Natural killer cell treated with Interleukin-12 subunit alpha and Interleukin-12 subunit beta and Interleukin-15 and Interleukin-18, amount 100 ng/mL, for 72 hours (primary cell): ENCODE data around the gene LNX1. TPM values are rescaled to one million over a fixed set of nuclear protein-coding genes. Genes with fewer than 3 reads are reported as not detected.

ENCODE experiments used
- ATAC-seq, 2 donors: fragments of 150-1000 bp; cut with Tn5 transposase in 1 of 2; sonication (Bioruptor Pico), chemical (Tn5 transposase) in 1 of 2; 2 replicates each; pipeline ENCODE4 v1.10.0; 2021
- DNase-seq: peaks from one replicate; pipeline ENCODE4 v3.0.0; 2022; ENCODE audit warnings: low spot score
- H3K27ac Mint-ChIP-seq, 2 donors: 1 replicate in 1 of 2; 2 replicates in 1 of 2; pipeline ENCODE4 v1.8.0; 2022; ENCODE audit warnings: mixed read lengths in 2 of 2, mild to moderate bottlenecking in 1 of 2, moderate library complexity in 1 of 2
- H3K27me3 Mint-ChIP-seq, 2 donors: 1 replicate in 1 of 2; 2 replicates in 1 of 2; pipeline ENCODE4 v1.8.0; 2022; ENCODE audit warnings: mixed read lengths in 2 of 2
- H3K36me3 Mint-ChIP-seq: one replicate; pipeline ENCODE4 v1.8.0; 2022; ENCODE audit warnings: mixed read lengths
- H3K4me1 Mint-ChIP-seq, 2 donors: 1 replicate in 1 of 2; 2 replicates in 1 of 2; pipeline ENCODE4 v1.8.0; 2022; ENCODE audit warnings: low read depth in 2 of 2, mixed read lengths in 2 of 2, mild to moderate bottlenecking in 1 of 2
- H3K4me3 Mint-ChIP-seq: one replicate; pipeline ENCODE4 v1.8.0; 2022; ENCODE audit warnings: mixed read lengths
- H3K9me3 Mint-ChIP-seq: 2 replicates; pipeline ENCODE4 v1.8.0; 2022; ENCODE audit warnings: mixed read lengths
- total RNA-seq, 2 donors: library from RNA; stranded (reverse); gene quantifications; one replicate each; pipeline ENCODE4 v1.2.3, GENCODE V29; 2022

The LNX1 gene
- total RNA-seq, 2 donors from 2014 or later, result not detected

GRCh38 chr4:53593765-53594164 is 2.5 kb upstream of the LNX1 start:
- Mint-ChIP-seq H3K9me3 (no peaks in the 10 kb centered on the region), H3K36me3 (no peaks in the 10 kb centered on the region), H3K27me3 (peaks cover 35 to 47% of the 10 kb centered on the region in 2 donors), H3K27ac (no peak overlapping the region), H3K4me1 (peaks cover 0 to 6% of the 10 kb centered on the region in 2 donors), H3K4me3 (no peak overlapping the region)
- DNase-seq, result no peak
- ATAC-seq, result no peak

GRCh38 chr4:53592686-53593501 is 1.6 kb upstream of the LNX1 start:
- Mint-ChIP-seq H3K27ac (no peak overlapping the region), H3K9me3 (no peaks in the 10 kb centered on the region), H3K4me1 (peaks cover 0 to 6% of the 10 kb centered on the region in 2 donors), H3K4me3 (no peak overlapping the region), H3K36me3 (no peaks in the 10 kb centered on the region), H3K27me3 (peaks cover 35 to 47% of the 10 kb centered on the region in 2 donors)
- ATAC-seq (no peak), DNase-seq (no peak)

GRCh38 chr4:53592122-53592521 is 836 bp upstream of the LNX1 start:
- ATAC-seq (no peak), DNase-seq (no peak)
- no peaks in the 10 kb centered on the region for H3K9me3 Mint-ChIP-seq
- H3K4me1 Mint-ChIP-seq, result peaks cover 0 to 6% of the 10 kb centered on the region in 2 donors
- H3K4me3 Mint-ChIP-seq, result no peak overlapping the region
- peaks cover 35 to 47% of the 10 kb centered on the region in 2 donors for H3K27me3 Mint-ChIP-seq
- H3K27ac Mint-ChIP-seq, result no peak overlapping the region
- no peaks in the 10 kb centered on the region for H3K36me3 Mint-ChIP-seq

- Mint-ChIP-seq H3K4me1 (peaks cover 0 to 6% of the 10 kb centered on the region in 2 donors), H3K36me3 (no peaks in the 10 kb centered on the region), H3K4me3 (no peak overlapping the region), H3K27ac (no peak overlapping the region), H3K27me3 (peaks cover 36 to 41% of the 10 kb centered on the region in 2 donors), H3K9me3 (no peaks in the 10 kb centered on the region)
- DNase-seq (no peak), ATAC-seq (no peak)
These were observed 1.1 kb downstream of the LNX1 start for GRCh38 chr4:53590187-53590586.

GRCh38 chr4:53589511-53589910 is 1.8 kb downstream of the LNX1 start:
- no peak for ATAC-seq
- H3K4me1 Mint-ChIP-seq, result peaks cover 0 to 6% of the 10 kb centered on the region in 2 donors
- peaks cover 34 to 41% of the 10 kb centered on the region in 2 donors for H3K27me3 Mint-ChIP-seq
- H3K9me3 Mint-ChIP-seq, result no peaks in the 10 kb centered on the region
- DNase-seq, result no peak
- no peak overlapping the region for H3K27ac Mint-ChIP-seq
- H3K36me3 Mint-ChIP-seq, result no peaks in the 10 kb centered on the region
- no peak overlapping the region for H3K4me3 Mint-ChIP-seq

GRCh38 chr4:53587135-53587534 is 4.2 kb downstream of the LNX1 start:
- no peak overlapping the region for H3K27ac Mint-ChIP-seq
- peaks cover 0 to 6% of the 10 kb centered on the region in 2 donors for H3K4me1 Mint-ChIP-seq
- H3K36me3 Mint-ChIP-seq, result no peaks in the 10 kb centered on the region
- no peak overlapping the region for H3K4me3 Mint-ChIP-seq
- no peaks in the 10 kb centered on the region for H3K9me3 Mint-ChIP-seq
- no peak for DNase-seq
- H3K27me3 Mint-ChIP-seq, result peaks cover 27 to 47% of the 10 kb centered on the region in 2 donors
- ATAC-seq, result no peak

- Mint-ChIP-seq H3K27me3 (peaks cover 19 to 43% of the 10 kb centered on the region in 2 donors), H3K4me3 (no peak overlapping the region), H3K36me3 (no peaks in the 10 kb centered on the region), H3K4me1 (no peaks in the 10 kb centered on the region), H3K9me3 (no peaks in the 10 kb centered on the region), H3K27ac (no peak overlapping the region)
- ATAC-seq (no peak), DNase-seq (no peak)
These were observed 5.0 kb downstream of the LNX1 start for GRCh38 chr4:53586121-53586816.

- H3K9me3 Mint-ChIP-seq, result no peaks in the 10 kb centered on the region
- no peaks in the 10 kb centered on the region for H3K36me3 Mint-ChIP-seq
- H3K4me3 Mint-ChIP-seq, result no peak overlapping the region
- H3K27me3 Mint-ChIP-seq, result peaks cover 9 to 27% of the 10 kb centered on the region in 2 donors
- DNase-seq (no peak), ATAC-seq (no peak)
- H3K27ac Mint-ChIP-seq, result no peak overlapping the region
- H3K4me1 Mint-ChIP-seq, result no peaks in the 10 kb centered on the region
These were observed 6.6 kb downstream of the LNX1 start for GRCh38 chr4:53584658-53585057.

GRCh38 chr4:53583513-53583912 is 7.8 kb downstream of the LNX1 start:
- Mint-ChIP-seq H3K36me3 (no peaks in the 10 kb centered on the region), H3K27me3 (peaks cover 6 to 22% of the 10 kb centered on the region in 2 donors), H3K4me1 (no peaks in the 10 kb centered on the region), H3K4me3 (no peak overlapping the region), H3K27ac (no peak overlapping the region), H3K9me3 (no peaks in the 10 kb centered on the region)
- ATAC-seq, result no peak
- no peak for DNase-seq

GRCh38 chr4:53582194-53582593 is 9.1 kb downstream of the LNX1 start:
- DNase-seq, result no peak
- H3K27ac Mint-ChIP-seq, result no peak overlapping the region
- peaks cover 6 to 19% of the 10 kb centered on the region in 2 donors for H3K27me3 Mint-ChIP-seq
- H3K4me3 Mint-ChIP-seq, result no peak overlapping the region
- H3K36me3 Mint-ChIP-seq, result no peaks in the 10 kb centered on the region
- no peak for ATAC-seq
- no peaks in the 10 kb centered on the region for H3K9me3 Mint-ChIP-seq
- H3K4me1 Mint-ChIP-seq, result no peaks in the 10 kb centered on the region

GRCh38 chr4:53580274-53580673 is 11.0 kb downstream of the LNX1 start:
- no peaks in the 10 kb centered on the region for H3K4me1 Mint-ChIP-seq
- H3K9me3 Mint-ChIP-seq, result no peaks in the 10 kb centered on the region

GRCh38 chr4:53579826-53580225 is 11.5 kb downstream of the LNX1 start:
- H3K9me3 Mint-ChIP-seq, result no peaks in the 10 kb centered on the region
- H3K4me3 Mint-ChIP-seq, result no peak overlapping the region

More at GRCh38 chr4:53580274-53580673, 11.0 kb downstream of the LNX1 start:
- Mint-ChIP-seq H3K36me3 (no peaks in the 10 kb centered on the region), H3K27me3 (peaks cover 2 to 24% of the 10 kb centered on the region in 2 donors), H3K27ac (no peak overlapping the region), H3K4me3 (no peak overlapping the region)
- no peak for DNase-seq
- no peak for ATAC-seq

GRCh38 chr4:53576676-53577372 is 14.5 kb downstream of the LNX1 start:
- Mint-ChIP-seq H3K27ac (no peak overlapping the region), H3K4me1 (no peaks in the 10 kb centered on the region), H3K36me3 (no peaks in the 10 kb centered on the region), H3K27me3 (peaks cover 0 to 10% of the 10 kb centered on the region in 2 donors), H3K4me3 (no peak overlapping the region), H3K9me3 (no peaks in the 10 kb centered on the region)
- ATAC-seq, result no peak
- DNase-seq, result no peak

More at GRCh38 chr4:53579826-53580225, 11.5 kb downstream of the LNX1 start:
- peaks cover 2 to 24% of the 10 kb centered on the region in 2 donors for H3K27me3 Mint-ChIP-seq
- no peak for ATAC-seq
- no peak for DNase-seq
- no peak overlapping the region for H3K27ac Mint-ChIP-seq
- no peaks in the 10 kb centered on the region for H3K4me1 Mint-ChIP-seq
- no peaks in the 10 kb centered on the region for H3K36me3 Mint-ChIP-seq
